ENCODE results near the gene TKTL1.

DNA sequence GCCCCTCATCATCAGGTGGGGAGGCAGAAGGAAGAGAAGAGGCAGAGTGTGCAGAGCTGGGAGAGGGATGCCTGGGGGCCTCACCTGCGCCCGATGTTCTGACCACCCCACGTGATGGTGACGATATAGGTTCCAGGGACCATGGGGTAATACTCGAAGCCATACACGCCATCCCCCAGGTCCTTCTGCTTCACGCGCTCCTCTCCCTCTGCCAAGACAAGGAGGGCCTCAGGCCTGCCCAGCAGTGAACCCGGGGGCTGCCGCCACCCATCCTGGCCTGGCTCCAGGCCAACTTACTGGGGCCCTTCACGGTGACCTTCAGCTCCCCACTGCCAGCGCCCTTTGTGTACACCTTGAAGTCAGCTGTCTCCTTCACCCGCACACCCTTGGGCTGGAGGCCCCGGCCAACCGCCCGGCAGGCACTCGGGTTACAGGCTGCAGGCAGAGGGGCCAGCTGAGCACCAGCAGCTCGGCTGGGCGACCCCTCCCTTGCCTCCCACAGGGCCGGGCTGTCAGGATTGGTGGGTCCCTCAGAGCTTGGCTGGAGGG is 69.5 kb downstream of the TKTL1 start:
- TF ChIP-seq, protein P1, sequence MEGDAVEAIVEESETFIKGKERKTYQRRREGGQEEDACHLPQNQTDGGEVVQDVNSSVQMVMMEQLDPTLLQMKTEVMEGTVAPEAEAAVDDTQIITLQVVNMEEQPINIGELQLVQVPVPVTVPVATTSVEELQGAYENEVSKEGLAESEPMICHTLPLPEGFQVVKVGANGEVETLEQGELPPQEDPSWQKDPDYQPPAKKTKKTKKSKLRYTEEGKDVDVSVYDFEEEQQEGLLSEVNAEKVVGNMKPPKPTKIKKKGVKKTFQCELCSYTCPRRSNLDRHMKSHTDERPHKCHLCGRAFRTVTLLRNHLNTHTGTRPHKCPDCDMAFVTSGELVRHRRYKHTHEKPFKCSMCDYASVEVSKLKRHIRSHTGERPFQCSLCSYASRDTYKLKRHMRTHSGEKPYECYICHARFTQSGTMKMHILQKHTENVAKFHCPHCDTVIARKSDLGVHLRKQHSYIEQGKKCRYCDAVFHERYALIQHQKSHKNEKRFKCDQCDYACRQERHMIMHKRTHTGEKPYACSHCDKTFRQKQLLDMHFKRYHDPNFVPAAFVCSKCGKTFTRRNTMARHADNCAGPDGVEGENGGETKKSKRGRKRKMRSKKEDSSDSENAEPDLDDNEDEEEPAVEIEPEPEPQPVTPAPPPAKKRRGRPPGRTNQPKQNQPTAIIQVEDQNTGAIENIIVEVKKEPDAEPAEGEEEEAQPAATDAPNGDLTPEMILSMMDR (conservative IDR thresholded peaks at IDR 0.05; ENCODE audit: low read depth in 2 of 2) = no peak
- TF ChIP-seq EZH2 (IDR thresholded peaks at IDR 0.05; ENCODE audit: low read depth, unreplicated experiment) (no peak), POLR2AphosphoS5 (IDR thresholded peaks at IDR 0.05; ENCODE audit: low read depth) (no peak), EZH2phosphoT487 (IDR thresholded peaks at IDR 0.05; ENCODE audit: unreplicated experiment) (no peak), JUNB (IDR thresholded peaks at IDR 0.05; ENCODE audit: unreplicated experiment) (no peak), NANOG (IDR thresholded peaks at IDR 0.05; ENCODE audit: borderline replicate concordance) (no peak), STAT1 (IDR thresholded peaks at IDR 0.05; ENCODE audit: unreplicated experiment) (no peak), ZNF331 (CRISPR knock-in tag; IDR thresholded peaks at IDR 0.05; ENCODE audit: low read depth) (no peak), CREB1 (CRISPR knock-in tag; IDR thresholded peaks at IDR 0.05; ENCODE audit: low read depth) (no peak), ZNF114 (CRISPR knock-in tag; IDR thresholded peaks at IDR 0.05) (no peak), ZNF462 (CRISPR knock-in tag; IDR thresholded peaks at IDR 0.05) (no peak)
- TF ChIP-seq, protein P2, sequence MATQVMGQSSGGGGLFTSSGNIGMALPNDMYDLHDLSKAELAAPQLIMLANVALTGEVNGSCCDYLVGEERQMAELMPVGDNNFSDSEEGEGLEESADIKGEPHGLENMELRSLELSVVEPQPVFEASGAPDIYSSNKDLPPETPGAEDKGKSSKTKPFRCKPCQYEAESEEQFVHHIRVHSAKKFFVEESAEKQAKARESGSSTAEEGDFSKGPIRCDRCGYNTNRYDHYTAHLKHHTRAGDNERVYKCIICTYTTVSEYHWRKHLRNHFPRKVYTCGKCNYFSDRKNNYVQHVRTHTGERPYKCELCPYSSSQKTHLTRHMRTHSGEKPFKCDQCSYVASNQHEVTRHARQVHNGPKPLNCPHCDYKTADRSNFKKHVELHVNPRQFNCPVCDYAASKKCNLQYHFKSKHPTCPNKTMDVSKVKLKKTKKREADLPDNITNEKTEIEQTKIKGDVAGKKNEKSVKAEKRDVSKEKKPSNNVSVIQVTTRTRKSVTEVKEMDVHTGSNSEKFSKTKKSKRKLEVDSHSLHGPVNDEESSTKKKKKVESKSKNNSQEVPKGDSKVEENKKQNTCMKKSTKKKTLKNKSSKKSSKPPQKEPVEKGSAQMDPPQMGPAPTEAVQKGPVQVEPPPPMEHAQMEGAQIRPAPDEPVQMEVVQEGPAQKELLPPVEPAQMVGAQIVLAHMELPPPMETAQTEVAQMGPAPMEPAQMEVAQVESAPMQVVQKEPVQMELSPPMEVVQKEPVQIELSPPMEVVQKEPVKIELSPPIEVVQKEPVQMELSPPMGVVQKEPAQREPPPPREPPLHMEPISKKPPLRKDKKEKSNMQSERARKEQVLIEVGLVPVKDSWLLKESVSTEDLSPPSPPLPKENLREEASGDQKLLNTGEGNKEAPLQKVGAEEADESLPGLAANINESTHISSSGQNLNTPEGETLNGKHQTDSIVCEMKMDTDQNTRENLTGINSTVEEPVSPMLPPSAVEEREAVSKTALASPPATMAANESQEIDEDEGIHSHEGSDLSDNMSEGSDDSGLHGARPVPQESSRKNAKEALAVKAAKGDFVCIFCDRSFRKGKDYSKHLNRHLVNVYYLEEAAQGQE (IDR thresholded peaks at IDR 0.05; ENCODE audit: unreplicated experiment) = no peak
- TF ChIP-seq, protein P3, sequence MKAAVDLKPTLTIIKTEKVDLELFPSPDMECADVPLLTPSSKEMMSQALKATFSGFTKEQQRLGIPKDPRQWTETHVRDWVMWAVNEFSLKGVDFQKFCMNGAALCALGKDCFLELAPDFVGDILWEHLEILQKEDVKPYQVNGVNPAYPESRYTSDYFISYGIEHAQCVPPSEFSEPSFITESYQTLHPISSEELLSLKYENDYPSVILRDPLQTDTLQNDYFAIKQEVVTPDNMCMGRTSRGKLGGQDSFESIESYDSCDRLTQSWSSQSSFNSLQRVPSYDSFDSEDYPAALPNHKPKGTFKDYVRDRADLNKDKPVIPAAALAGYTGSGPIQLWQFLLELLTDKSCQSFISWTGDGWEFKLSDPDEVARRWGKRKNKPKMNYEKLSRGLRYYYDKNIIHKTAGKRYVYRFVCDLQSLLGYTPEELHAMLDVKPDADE (IDR thresholded peaks at IDR 0.05) = no peak
